GM12873 (cell line): ENCODE data around the gene CHCHD3.

Source experiments
- TF ChIP-seq, protein P1 (sequence below): IDR thresholded peaks from 2 replicates; pipeline ENCODE4 v1.5.1; 2012; ENCODE audit warnings: low read depth, mild to moderate bottlenecking, moderate library complexity, low read length, control low read depth; ENCODE audit not compliant: insufficient read depth; ENCODE audit errors: missing control alignments

CHCHD3 gene

DNA sequence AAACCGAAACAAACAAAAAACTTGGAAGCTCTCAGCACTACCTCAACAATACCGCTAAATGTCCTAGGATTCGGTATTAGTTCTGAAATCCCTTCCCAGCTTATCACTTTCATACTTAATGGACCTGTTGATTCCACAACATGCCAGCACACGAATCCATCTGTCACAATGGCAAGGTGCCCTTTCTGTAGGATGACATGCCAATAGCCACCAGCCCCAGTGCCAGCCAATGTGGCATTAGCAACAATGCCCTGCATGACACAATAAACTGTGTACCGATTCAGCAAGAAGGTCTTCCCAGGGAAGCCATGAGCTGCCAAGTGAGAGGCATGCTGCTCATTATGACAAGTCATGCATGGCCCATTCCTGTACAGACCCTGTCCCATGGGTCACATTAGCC lies 35.6 kb upstream of the CHCHD3 start:
- TF ChIP-seq, protein P1, sequence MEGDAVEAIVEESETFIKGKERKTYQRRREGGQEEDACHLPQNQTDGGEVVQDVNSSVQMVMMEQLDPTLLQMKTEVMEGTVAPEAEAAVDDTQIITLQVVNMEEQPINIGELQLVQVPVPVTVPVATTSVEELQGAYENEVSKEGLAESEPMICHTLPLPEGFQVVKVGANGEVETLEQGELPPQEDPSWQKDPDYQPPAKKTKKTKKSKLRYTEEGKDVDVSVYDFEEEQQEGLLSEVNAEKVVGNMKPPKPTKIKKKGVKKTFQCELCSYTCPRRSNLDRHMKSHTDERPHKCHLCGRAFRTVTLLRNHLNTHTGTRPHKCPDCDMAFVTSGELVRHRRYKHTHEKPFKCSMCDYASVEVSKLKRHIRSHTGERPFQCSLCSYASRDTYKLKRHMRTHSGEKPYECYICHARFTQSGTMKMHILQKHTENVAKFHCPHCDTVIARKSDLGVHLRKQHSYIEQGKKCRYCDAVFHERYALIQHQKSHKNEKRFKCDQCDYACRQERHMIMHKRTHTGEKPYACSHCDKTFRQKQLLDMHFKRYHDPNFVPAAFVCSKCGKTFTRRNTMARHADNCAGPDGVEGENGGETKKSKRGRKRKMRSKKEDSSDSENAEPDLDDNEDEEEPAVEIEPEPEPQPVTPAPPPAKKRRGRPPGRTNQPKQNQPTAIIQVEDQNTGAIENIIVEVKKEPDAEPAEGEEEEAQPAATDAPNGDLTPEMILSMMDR, result no peak

DNA sequence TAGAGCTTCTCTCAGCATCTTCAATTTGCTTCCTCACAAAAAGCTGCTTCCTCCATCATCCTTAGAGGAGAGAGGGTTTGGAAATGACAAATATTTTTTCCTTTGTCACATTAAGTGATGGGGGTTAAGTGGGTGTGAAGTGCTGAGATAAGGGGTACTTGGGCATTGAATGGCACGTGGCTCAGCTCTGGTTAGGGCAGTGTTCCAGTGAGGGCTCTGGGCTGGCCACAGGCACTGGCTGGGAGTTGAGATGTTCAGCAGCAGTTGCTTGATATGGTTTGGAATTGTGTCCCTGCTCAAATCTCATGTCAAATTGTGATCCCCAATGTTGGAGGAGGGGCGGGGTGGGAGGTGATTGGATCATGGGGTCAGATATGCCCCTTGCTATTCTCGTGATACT lies 33.7 kb upstream of the CHCHD3 start:
- TF ChIP-seq, protein P1, result no peak

DNA sequence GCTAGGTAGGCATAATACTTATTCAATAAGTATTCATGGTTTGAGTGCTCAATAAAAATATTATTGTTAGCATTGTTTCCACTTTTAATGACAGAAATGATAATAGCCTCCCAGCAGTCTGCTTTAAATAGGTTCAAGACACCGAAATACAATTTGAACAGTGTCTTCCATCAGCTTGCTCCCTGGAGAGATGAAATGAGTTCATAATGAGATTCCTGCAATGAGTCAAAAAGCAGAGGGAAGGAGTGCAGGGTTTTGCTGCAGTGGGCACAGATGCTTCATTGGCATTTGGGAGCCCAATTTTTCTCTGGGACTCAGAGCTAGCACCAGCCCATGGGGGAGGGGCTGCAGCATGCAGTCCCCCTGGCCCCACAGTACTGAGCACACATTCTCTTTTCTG lies 32.6 kb upstream of the CHCHD3 start:
- TF ChIP-seq, protein P1, result no peak

DNA sequence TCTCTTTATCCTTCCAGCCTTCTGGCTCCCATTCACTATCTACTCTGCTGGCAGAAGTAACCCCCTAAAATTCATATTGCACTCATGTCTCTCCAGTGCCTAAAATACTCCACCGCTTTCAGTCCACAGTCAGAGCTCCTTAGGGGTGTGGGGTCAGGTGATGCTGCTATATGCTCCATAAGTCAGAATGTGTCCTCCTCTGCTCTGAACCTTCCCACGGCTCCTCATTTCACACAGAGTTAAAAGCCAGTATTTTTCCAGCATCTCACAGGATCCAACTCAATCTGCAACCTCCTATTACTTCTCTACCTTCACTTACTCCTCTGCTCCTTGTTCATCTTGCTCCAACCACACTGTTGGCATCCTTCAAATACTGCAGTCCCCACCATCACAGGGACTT lies 31.1 kb upstream of the CHCHD3 start:
- TF ChIP-seq, protein P1, result no peak

DNA sequence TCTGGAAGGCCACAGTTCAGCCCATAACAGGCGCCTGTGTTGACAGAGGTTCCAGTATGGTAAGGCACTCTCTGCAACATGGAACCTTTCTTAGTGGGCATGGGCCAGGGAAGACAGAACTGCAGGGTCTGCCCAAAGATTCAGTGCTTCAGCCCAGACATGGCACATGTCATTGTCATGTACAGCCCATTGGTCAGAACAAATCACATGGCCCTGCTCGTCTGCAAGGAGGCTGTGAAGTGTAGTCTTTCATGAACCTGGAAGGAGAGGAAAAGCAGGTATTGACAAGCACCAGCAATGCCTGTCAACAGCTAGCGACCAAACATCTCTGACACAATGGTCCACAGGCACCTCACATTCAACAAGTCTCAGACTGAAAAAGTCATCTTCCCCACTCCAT lies 30.4 kb upstream of the CHCHD3 start:
- TF ChIP-seq, protein P1, result no peak

DNA sequence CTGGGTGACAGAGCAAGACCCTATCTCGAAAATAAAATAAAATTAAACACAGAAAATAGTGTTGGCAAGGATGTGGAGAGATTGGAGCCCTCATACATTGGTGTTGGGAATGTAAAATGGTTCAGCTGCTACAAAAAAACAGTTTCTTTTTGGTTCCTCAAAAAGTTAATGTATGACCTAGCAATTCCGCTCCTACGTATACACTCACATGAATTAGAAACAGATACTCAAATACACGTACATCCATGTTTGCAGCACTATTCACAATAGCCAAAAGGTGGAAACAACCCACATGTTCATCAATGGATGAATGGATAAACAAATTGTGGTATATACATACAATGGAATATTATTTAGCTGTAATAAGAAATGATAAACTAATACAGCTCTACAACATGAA lies 28.4 kb upstream of the CHCHD3 start:
- TF ChIP-seq, protein P1, result no peak

DNA sequence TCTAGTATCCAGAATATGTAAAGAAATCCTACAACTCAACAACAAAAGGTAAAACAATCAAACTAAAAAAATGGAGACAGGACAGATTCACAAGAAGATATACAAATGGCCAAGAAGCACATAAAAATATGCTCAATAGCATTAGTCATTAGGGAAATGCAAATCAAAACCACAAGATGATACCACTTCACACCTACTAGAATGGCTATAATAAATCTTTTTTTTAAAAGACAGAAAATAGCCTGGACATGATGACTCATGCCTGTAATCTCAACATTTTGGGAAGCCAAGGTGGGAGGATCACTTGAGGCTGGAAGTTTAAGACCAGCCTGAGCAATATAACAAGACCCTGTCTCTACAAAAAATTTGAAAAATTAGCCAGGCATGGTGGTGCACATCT lies 27.9 kb upstream of the CHCHD3 start:
- TF ChIP-seq, protein P1, result no peak
